Neural progenitor cell (in vitro differentiated cells): ENCODE data around the gene DCDC2.

ENCODE experiments used
- EZH2 ChIP-seq: fragments of 200-600 bp; sonication (generic); IDR thresholded peaks from 2 replicates; pipeline ENCODE4 v1.6.1; 2017; ENCODE audit warnings: antibody characterized with exemption, mild to moderate bottlenecking, moderate library complexity
- TF ChIP-seq, protein P1 (sequence below): fragments of 200-600 bp; sonication (generic); IDR thresholded peaks from 2 replicates; pipeline ENCODE4 v1.5.1; 2017; ENCODE audit warnings: antibody characterized with exemption, mild to moderate bottlenecking

GRCh38 chr6:24149296-24149695 lies 208.6 kb downstream of the DCDC2 start:
- TF ChIP-seq, protein P1, sequence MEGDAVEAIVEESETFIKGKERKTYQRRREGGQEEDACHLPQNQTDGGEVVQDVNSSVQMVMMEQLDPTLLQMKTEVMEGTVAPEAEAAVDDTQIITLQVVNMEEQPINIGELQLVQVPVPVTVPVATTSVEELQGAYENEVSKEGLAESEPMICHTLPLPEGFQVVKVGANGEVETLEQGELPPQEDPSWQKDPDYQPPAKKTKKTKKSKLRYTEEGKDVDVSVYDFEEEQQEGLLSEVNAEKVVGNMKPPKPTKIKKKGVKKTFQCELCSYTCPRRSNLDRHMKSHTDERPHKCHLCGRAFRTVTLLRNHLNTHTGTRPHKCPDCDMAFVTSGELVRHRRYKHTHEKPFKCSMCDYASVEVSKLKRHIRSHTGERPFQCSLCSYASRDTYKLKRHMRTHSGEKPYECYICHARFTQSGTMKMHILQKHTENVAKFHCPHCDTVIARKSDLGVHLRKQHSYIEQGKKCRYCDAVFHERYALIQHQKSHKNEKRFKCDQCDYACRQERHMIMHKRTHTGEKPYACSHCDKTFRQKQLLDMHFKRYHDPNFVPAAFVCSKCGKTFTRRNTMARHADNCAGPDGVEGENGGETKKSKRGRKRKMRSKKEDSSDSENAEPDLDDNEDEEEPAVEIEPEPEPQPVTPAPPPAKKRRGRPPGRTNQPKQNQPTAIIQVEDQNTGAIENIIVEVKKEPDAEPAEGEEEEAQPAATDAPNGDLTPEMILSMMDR, result no peak
- no peak for TF ChIP-seq EZH2
